Measurements from ENCODE around the gene TSBP1.

TSBP1 gene

DNA sequence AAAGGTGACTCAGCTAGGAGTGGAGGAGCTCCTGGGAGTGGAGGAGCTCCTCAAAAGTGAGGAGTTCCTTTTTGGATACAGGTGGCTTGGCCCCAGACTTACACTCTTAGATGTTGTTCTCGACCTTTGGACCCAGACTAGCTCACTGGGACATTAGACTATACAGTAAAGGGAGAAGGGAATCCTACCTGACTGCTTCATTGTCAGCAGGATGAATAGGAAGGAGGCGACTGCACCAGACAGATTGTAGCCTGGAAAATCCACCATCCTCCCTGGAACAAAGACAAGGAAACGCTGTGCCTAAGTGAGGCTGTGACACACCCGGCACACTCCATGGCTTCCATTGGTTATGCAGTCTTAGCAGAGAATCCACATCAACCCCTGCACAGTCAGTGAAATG lies 35.2 kb upstream of the TSBP1 start, which contains the start of gene BTNL2:
BTNL2 (minus strand) TSS at position 325 of the 400 bp plus-strand sequence; CDS start at position 267, 58 bp downstream.
- DNase-seq (ENCODE audit: low read depth) = no peak
- TF ChIP-seq, protein P1, sequence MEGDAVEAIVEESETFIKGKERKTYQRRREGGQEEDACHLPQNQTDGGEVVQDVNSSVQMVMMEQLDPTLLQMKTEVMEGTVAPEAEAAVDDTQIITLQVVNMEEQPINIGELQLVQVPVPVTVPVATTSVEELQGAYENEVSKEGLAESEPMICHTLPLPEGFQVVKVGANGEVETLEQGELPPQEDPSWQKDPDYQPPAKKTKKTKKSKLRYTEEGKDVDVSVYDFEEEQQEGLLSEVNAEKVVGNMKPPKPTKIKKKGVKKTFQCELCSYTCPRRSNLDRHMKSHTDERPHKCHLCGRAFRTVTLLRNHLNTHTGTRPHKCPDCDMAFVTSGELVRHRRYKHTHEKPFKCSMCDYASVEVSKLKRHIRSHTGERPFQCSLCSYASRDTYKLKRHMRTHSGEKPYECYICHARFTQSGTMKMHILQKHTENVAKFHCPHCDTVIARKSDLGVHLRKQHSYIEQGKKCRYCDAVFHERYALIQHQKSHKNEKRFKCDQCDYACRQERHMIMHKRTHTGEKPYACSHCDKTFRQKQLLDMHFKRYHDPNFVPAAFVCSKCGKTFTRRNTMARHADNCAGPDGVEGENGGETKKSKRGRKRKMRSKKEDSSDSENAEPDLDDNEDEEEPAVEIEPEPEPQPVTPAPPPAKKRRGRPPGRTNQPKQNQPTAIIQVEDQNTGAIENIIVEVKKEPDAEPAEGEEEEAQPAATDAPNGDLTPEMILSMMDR (conservative IDR thresholded peaks at IDR 0.05; ENCODE audit: control insufficient read depth, insufficient read depth, low read depth, low read length) = no peak
- H3K4me3 ChIP-seq (ENCODE audit: control insufficient read depth, low read depth, low read length) = no peak within 1 kb of the TSS

DNA sequence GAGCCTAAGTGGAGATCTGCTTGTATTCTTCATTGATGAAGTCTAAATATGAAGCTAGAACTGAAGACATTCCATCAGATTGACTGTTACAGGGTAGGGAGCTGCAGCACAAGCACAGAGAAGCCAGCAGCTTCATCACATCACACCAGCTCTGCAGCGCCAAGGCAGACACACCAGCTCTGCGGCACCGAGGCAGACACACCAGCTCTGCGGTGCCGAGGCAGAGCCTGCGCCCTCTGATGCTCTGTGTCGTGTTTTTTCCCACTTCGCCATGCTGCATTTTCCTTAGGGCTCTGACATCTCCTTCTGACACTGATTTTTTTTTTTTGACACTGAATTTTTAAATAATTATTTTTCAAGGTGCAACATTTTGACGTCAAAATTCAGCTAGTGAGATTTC lies 34.5 kb upstream of the TSBP1 start:
- TF ChIP-seq, protein P1 (conservative IDR thresholded peaks at IDR 0.05; ENCODE audit: control insufficient read depth, insufficient read depth, low read depth, low read length) = no peak
- DNase-seq (ENCODE audit: low read depth) = no peak

DNA sequence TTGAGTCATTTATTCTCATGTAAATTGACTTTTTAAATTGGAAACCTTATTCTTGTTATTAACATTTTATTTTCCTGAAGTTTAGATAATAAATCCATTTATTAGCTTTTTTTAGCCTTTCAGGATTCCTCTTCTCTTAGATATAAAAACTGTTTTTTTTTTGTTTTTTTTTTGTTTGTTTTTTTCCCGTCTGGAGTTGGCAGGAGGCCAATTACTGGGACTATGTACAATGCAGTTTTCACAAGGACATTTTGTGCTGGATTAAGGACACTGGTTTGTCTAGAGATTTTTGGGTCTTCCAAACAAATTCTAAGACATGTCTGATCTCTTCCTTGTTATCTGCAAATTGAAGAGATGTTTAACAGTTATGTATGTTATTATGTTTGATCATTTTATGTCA lies 34.0 kb upstream of the TSBP1 start:
- no peak overlapping the region for H3K4me3 ChIP-seq (ENCODE audit: control insufficient read depth, low read depth, low read length)
- TF ChIP-seq, protein P1 (conservative IDR thresholded peaks at IDR 0.05; ENCODE audit: control insufficient read depth, insufficient read depth, low read depth, low read length) = no peak
- no peak for DNase-seq (ENCODE audit: low read depth)

More for the DNA sequence above, 34.5 kb upstream of the TSBP1 start:
- no peak overlapping the region for H3K4me3 ChIP-seq (ENCODE audit: control insufficient read depth, low read depth, low read length)

DNA sequence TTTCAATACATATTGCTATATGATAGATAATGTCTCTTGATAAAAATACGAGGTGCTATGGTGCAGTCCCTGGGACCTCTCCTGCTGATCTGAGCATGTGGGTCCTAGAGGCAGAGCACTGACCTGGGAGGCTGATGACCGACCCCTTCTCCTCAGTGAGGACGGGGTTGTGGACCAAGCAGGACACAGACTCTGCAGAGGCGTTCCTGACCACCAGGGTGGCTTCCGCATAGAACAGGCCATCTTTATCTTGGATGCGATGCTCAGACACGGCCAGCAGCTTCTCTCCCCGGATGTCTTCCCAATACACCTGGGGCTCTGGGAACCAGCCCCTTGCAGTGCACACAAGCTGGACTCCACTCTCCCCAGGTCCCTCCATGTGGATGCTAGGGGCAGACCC lies 31.1 kb upstream of the TSBP1 start:
- no peak overlapping the region for H3K4me3 ChIP-seq (ENCODE audit: control insufficient read depth, low read depth, low read length)
- TF ChIP-seq, protein P1 (conservative IDR thresholded peaks at IDR 0.05; ENCODE audit: control insufficient read depth, insufficient read depth, low read depth, low read length) = no peak
- DNase-seq (ENCODE audit: low read depth) = no peak

DNA sequence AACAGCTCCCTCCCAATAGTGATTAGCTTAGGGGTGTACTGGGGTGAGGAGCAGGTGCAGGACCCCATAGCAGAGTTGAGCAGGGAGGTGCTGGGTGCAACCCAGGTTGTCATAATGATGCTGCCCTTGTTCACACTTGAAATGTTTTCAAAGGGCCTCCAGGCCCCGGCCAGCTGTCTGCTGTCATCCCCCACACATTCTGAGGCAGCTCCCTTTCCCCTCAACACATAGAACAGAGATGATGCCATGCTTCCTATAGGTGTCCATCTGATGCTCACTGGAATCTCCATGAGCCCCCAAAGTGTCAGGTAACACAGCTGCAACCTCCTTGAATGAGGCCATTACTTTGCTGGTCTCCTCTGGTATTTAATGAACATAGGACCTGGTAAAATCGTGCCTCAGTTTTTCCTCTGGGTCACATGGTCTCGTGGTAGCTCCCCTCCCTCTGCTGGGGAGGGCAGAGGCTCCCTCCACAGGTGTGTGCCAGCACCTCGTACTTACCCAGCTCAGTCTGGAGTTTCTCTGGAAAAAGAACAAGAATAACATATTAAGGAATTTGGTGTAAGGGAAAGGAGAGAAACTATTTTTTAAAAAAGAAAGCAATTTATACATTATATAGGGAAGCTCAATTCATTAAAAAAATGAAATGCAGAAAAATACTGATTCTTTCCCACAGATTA lies 29.7 kb upstream of the TSBP1 start:
- TF ChIP-seq, protein P1 (conservative IDR thresholded peaks at IDR 0.05; ENCODE audit: control insufficient read depth, insufficient read depth, low read depth, low read length) = no peak
- DNase-seq (ENCODE audit: low read depth) = no peak
- H3K4me3 ChIP-seq (ENCODE audit: control insufficient read depth, low read depth, low read length) = no peak overlapping the region

DNA sequence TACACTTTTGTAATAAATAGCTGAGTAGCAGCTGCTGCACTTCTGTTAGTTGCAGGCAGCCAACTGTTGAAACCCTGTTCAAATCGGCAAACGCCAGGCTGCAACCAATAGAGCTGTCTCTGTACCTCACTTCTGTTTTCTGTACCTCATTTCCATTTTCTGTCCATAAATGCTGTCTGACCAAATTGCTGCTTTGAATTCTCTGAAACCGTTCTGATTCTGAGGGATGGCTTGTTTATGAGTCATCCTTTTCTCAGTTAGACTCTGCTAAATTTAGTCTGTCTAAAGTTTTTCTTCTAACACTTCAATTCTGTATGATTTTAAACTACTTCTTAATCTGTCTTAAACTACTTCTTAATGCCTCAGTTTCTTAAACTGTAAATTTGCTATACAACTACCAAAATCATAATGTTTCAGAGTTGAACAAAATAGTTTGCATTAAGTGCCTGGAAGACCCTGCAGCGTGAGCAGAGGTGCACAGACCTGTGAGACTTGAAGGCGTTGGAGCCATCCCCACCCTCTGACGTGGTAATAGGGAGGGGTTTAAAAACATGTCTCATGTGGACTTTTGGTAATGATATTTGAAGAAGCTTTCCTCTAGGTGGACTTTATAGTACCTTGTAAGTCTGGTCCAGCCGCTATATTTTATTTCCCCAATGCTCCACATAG lies 25.7 kb upstream of the TSBP1 start:
- TF ChIP-seq, protein P1 (conservative IDR thresholded peaks at IDR 0.05; ENCODE audit: control insufficient read depth, insufficient read depth, low read depth, low read length) = no peak
- DNase-seq (ENCODE audit: low read depth) = peak; percentile 3
- no peak overlapping the region for H3K4me3 ChIP-seq (ENCODE audit: control insufficient read depth, low read depth, low read length)
